Rectal smooth muscle tissue (tissue), 1 donor: ENCODE data around the gene RANGRF.
A peak's percentile ranks its signal among the peaks of the same experiment; 100 is the strongest.
"Not testable (repeated sequence)": the region's sequence is repeated elsewhere in the genome, so short reads cannot be mapped to it uniquely, and the experiment has no call there.

Experiments used
- H3K27ac ChIP-seq: one replicate; pipeline ENCODE4 v1.7.0; 2013; ENCODE audit warnings: low read depth, low read length, inconsistent platforms
- H3K27me3 ChIP-seq: one replicate; pipeline ENCODE4 v1.7.0; 2013; ENCODE audit warnings: low read length; ENCODE audit not compliant: control insufficient read depth, insufficient read depth
- H3K36me3 ChIP-seq: one replicate; pipeline ENCODE4 v1.7.0; 2013; ENCODE audit warnings: low read length; ENCODE audit not compliant: control insufficient read depth, insufficient read depth
- H3K4me1 ChIP-seq: one replicate; pipeline ENCODE4 v1.7.0; 2013; ENCODE audit warnings: low read length; ENCODE audit not compliant: control insufficient read depth, insufficient read depth
- H3K4me3 ChIP-seq: one replicate; pipeline ENCODE4 v1.7.0; 2013; ENCODE audit warnings: low read length
- H3K9ac ChIP-seq: one replicate; pipeline ENCODE4 v1.7.0; 2013; ENCODE audit warnings: low read length

Gene RANGRF

GRCh38 chr17:8288336-8289102 is at the start of gene RANGRF:
Gene RANGRF, plus strand, starts transcription at chr17:8288670. Its CDS starts 119 bp downstream, at chr17:8288789.
- peaks cover 8% of the 10 kb centered on the region for H3K4me1 ChIP-seq
- no peaks in the 10 kb centered on the region for H3K27me3 ChIP-seq
- H3K4me3 ChIP-seq: peak within 1 kb of the TSS; percentile 86
- peak within 1 kb of the TSS; percentile 95 for H3K27ac ChIP-seq
- no peaks in the 10 kb centered on the region for H3K36me3 ChIP-seq
- peak within 1 kb of the TSS; percentile 80 for H3K9ac ChIP-seq

GRCh38 chr17:8243827-8244226 is 44.6 kb upstream of the RANGRF start:
- Histone ChIP-seq H3K27ac (no peak overlapping the region), H3K27me3 (no peaks in the 10 kb centered on the region), H3K4me3 (no peak overlapping the region), H3K36me3 (peaks cover 5% of the 10 kb centered on the region), H3K4me1 (no peaks in the 10 kb centered on the region), H3K9ac (no peak overlapping the region)

- H3K36me3 ChIP-seq: peaks cover 5% of the 10 kb centered on the region
- no peaks in the 10 kb centered on the region for H3K27me3 ChIP-seq
- H3K9ac ChIP-seq: no peak overlapping the region
- no peak overlapping the region for H3K27ac ChIP-seq
- no peak overlapping the region for H3K4me3 ChIP-seq
- peaks cover 3% of the 10 kb centered on the region for H3K4me1 ChIP-seq
These were observed 43.7 kb upstream of the RANGRF start for GRCh38 chr17:8244768-8245167.

- no peaks in the 10 kb centered on the region for H3K27me3 ChIP-seq
- peaks cover 6% of the 10 kb centered on the region for H3K36me3 ChIP-seq
- H3K9ac ChIP-seq: peak within 1 kb of the TSS; percentile 80
- H3K27ac ChIP-seq: peak within 1 kb of the TSS; percentile 90
- peak within 1 kb of the TSS; percentile 99 for H3K4me3 ChIP-seq
- peaks cover 3% of the 10 kb centered on the region for H3K4me1 ChIP-seq
These were observed 39.5 kb upstream of the RANGRF start, which contains the start of gene PFAS for GRCh38 chr17:8248751-8249607. Gene PFAS, plus strand, starts transcription at chr17:8249289. Its CDS starts 4,649 bp downstream, at chr17:8253938.

- H3K4me3 ChIP-seq: peak overlapping the region; percentile 99
- peaks cover 8% of the 10 kb centered on the region for H3K36me3 ChIP-seq
- no peaks in the 10 kb centered on the region for H3K27me3 ChIP-seq
- peak overlapping the region; percentile 90 for H3K27ac ChIP-seq
- H3K4me1 ChIP-seq: peaks cover 3% of the 10 kb centered on the region
- H3K9ac ChIP-seq: peak overlapping the region; percentile 80
These were observed 38.6 kb upstream of the RANGRF start for GRCh38 chr17:8249621-8250500.

- not testable (repeated sequence) for H3K27me3 ChIP-seq, H3K9ac ChIP-seq, H3K27ac ChIP-seq, H3K4me3 ChIP-seq, H3K4me1 ChIP-seq
- peaks cover 10% of the 10 kb centered on the region for H3K36me3 ChIP-seq
These were observed 37.1 kb upstream of the RANGRF start for GRCh38 chr17:8251411-8251810.

GRCh38 chr17:8253801-8254200 is 34.7 kb upstream of the RANGRF start:
- no peaks in the 10 kb centered on the region for H3K27me3 ChIP-seq
- peaks cover 3% of the 10 kb centered on the region for H3K4me1 ChIP-seq
- H3K9ac ChIP-seq: no peak overlapping the region
- H3K36me3 ChIP-seq: peaks cover 10% of the 10 kb centered on the region
- no peak overlapping the region for H3K4me3 ChIP-seq
- no peak overlapping the region for H3K27ac ChIP-seq

GRCh38 chr17:8254881-8255280 is 33.6 kb upstream of the RANGRF start:
- no peak overlapping the region for H3K9ac ChIP-seq
- no peak overlapping the region for H3K4me3 ChIP-seq
- H3K4me1 ChIP-seq: no peaks in the 10 kb centered on the region
- no peak overlapping the region for H3K27ac ChIP-seq
- H3K36me3 ChIP-seq: peaks cover 10% of the 10 kb centered on the region
- H3K27me3 ChIP-seq: no peaks in the 10 kb centered on the region

- H3K4me3 ChIP-seq: no peak overlapping the region
- H3K36me3 ChIP-seq: peaks cover 10% of the 10 kb centered on the region
- no peaks in the 10 kb centered on the region for H3K4me1 ChIP-seq
- no peak overlapping the region for H3K27ac ChIP-seq
- H3K9ac ChIP-seq: no peak overlapping the region
- H3K27me3 ChIP-seq: no peaks in the 10 kb centered on the region
These were observed 33.0 kb upstream of the RANGRF start for GRCh38 chr17:8255499-8255898.

- Histone ChIP-seq H3K9ac (no peak overlapping the region), H3K4me3 (no peak overlapping the region), H3K4me1 (no peaks in the 10 kb centered on the region), H3K27me3 (no peaks in the 10 kb centered on the region), H3K27ac (no peak overlapping the region), H3K36me3 (peaks cover 10% of the 10 kb centered on the region)
These were observed 32.2 kb upstream of the RANGRF start for GRCh38 chr17:8256291-8256690.

- H3K4me1 ChIP-seq: no peaks in the 10 kb centered on the region
- H3K27ac ChIP-seq: no peak overlapping the region
- no peaks in the 10 kb centered on the region for H3K27me3 ChIP-seq
- no peak overlapping the region for H3K9ac ChIP-seq
- H3K36me3 ChIP-seq: peaks cover 10% of the 10 kb centered on the region
- no peak overlapping the region for H3K4me3 ChIP-seq
These were observed 31.8 kb upstream of the RANGRF start for GRCh38 chr17:8256691-8257090.

- no peaks in the 10 kb centered on the region for H3K27me3 ChIP-seq
- H3K9ac ChIP-seq: no peak overlapping the region
- H3K36me3 ChIP-seq: peaks cover 10% of the 10 kb centered on the region
- no peak overlapping the region for H3K27ac ChIP-seq
- H3K4me1 ChIP-seq: no peaks in the 10 kb centered on the region
- no peak overlapping the region for H3K4me3 ChIP-seq
These were observed 30.7 kb upstream of the RANGRF start for GRCh38 chr17:8257801-8258200.
